Bronchial epithelial cell (primary cell): ENCODE data around the gene ZNF785. TPM values are rescaled to one million over a fixed set of nuclear protein-coding genes. Genes with fewer than 3 reads are reported as not detected.
A peak's percentile ranks its signal among the peaks of the same experiment; 100 is the strongest.

Experiments
- DNase-seq: peaks from one replicate; pipeline ENCODE4 v3.0.0-alpha.2; 2010; ENCODE audit warnings: low read depth
- FAIRE-seq: peaks from 2 replicates; lab custom pipeline; 2011; peaks lifted over from hg19 to GRCh38; lab: Jason Lieb, UNC
- H3K27me3 ChIP-seq: 2 replicates; pipeline ENCODE4 v1.5.1; 2011; ENCODE audit warnings: low read length; ENCODE audit not compliant: control insufficient read depth, insufficient read depth
- H3K36me3 ChIP-seq: 2 replicates; pipeline ENCODE4 v1.5.1; 2011; ENCODE audit warnings: low read length; ENCODE audit not compliant: control insufficient read depth, insufficient read depth
- H3K4me3 ChIP-seq: 2 replicates; pipeline ENCODE4 v1.5.1; 2011; ENCODE audit warnings: mild to moderate bottlenecking, low read depth, low read length, control low read depth
- CTCF ChIP-seq: IDR thresholded peaks from 2 replicates; pipeline ENCODE4 v1.5.1; 2011; ENCODE audit warnings: mild to moderate bottlenecking, moderate library complexity, low read length, control low read depth, inconsistent platforms; ENCODE audit not compliant: insufficient read depth, severe bottlenecking
- total RNA-seq: library from RNA; depleted of rRNA; stranded (reverse); fragments of >200 nt; gene quantifications from 2 replicates; pipeline ENCODE4 v1.2.1, GENCODE V29; 2014

ZNF785 gene
- total RNA-seq, 1 donor from 2014 or later, result 5.3 TPM

GRCh38 chr16:30623536-30624283 lies 38.2 kb upstream of the ZNF785 start:
- DNase-seq (peak; percentile 23), FAIRE-seq (no peak)
- Histone ChIP-seq H3K36me3 (no peaks in the 10 kb centered on the region), H3K4me3 (no peak overlapping the region), H3K27me3 (no peaks in the 10 kb centered on the region)
- TF ChIP-seq CTCF, result no peak

GRCh38 chr16:30622455-30623032 lies 37.0 kb upstream of the ZNF785 start:
- FAIRE-seq, result no peak
- TF ChIP-seq CTCF, result no peak
- no peaks in the 10 kb centered on the region for H3K27me3 ChIP-seq
- peak; percentile 32 for DNase-seq
- H3K4me3 ChIP-seq, result no peak overlapping the region
- H3K36me3 ChIP-seq, result no peaks in the 10 kb centered on the region

DNA sequence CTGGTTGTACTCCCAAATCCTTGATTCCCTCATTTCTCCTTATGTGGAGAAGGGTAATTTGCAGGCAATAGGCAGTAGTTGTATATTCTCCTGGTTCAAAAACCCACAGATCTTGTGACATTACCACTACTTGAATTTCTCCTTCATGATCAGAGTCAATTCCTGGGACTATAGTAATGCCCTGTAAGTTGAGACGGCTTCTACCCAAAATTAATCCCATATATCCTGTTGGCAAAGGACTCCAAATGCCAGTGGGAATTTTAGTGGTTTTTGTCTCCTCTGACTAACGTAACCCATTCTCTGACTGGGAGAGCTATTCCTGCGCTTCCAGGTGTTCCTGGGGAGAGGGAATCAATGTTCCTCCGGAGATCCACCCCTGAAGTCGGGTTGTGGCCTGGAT lies 36.3 kb upstream of the ZNF785 start:
- DNase-seq (peak; percentile 60), FAIRE-seq (no peak)
- H3K4me3 ChIP-seq, result no peak overlapping the region
- TF ChIP-seq CTCF, result no peak
- no peaks in the 10 kb centered on the region for H3K27me3 ChIP-seq
- no peaks in the 10 kb centered on the region for H3K36me3 ChIP-seq

- TF ChIP-seq CTCF, result no peak
- FAIRE-seq (no peak), DNase-seq (no peak)
- no peaks in the 10 kb centered on the region for H3K36me3 ChIP-seq
- no peak overlapping the region for H3K4me3 ChIP-seq
- no peaks in the 10 kb centered on the region for H3K27me3 ChIP-seq
Observed at GRCh38 chr16:30620169-30620568, 34.7 kb upstream of the ZNF785 start.

GRCh38 chr16:30619638-30620037 lies 34.1 kb upstream of the ZNF785 start:
- no peaks in the 10 kb centered on the region for H3K36me3 ChIP-seq
- no peak for FAIRE-seq
- no peak overlapping the region for H3K4me3 ChIP-seq
- no peak for DNase-seq
- H3K27me3 ChIP-seq, result no peaks in the 10 kb centered on the region
- no peak for TF ChIP-seq CTCF
